ENCODE results near the gene PALM2AKAP2.

PALM2AKAP2 gene

GRCh38 chr9:109739760-109740159, 40.2 kb upstream of the PALM2AKAP2 start:
- no peak overlapping the region for H3K4me3 ChIP-seq (ENCODE audit: control insufficient read depth, low read depth, low read length)
- DNase-seq (ENCODE audit: low read depth): no peak
- no peak for TF ChIP-seq CTCF (IDR thresholded peaks at IDR 0.05; ENCODE audit: control insufficient read depth, insufficient read depth, low read depth, low read length, missing control alignments)

GRCh38 chr9:109742776-109743348, 37.1 kb upstream of the PALM2AKAP2 start:
- TF ChIP-seq CTCF (IDR thresholded peaks at IDR 0.05; ENCODE audit: control insufficient read depth, insufficient read depth, low read depth, low read length, missing control alignments): no peak
- no peak overlapping the region for H3K4me3 ChIP-seq (ENCODE audit: control insufficient read depth, low read depth, low read length)
- no peak for DNase-seq (ENCODE audit: low read depth)

GRCh38 chr9:109743696-109744095, 36.3 kb upstream of the PALM2AKAP2 start:
- no peak overlapping the region for H3K4me3 ChIP-seq (ENCODE audit: control insufficient read depth, low read depth, low read length)
- DNase-seq (ENCODE audit: low read depth): no peak
- no peak for TF ChIP-seq CTCF (IDR thresholded peaks at IDR 0.05; ENCODE audit: control insufficient read depth, insufficient read depth, low read depth, low read length, missing control alignments)

- H3K4me3 ChIP-seq (ENCODE audit: control insufficient read depth, low read depth, low read length): no peak overlapping the region
- no peak for DNase-seq (ENCODE audit: low read depth)
- TF ChIP-seq CTCF (IDR thresholded peaks at IDR 0.05; ENCODE audit: control insufficient read depth, insufficient read depth, low read depth, low read length, missing control alignments): no peak
Measured at GRCh38 chr9:109745335-109746283, 34.4 kb upstream of the PALM2AKAP2 start.

- H3K4me3 ChIP-seq (ENCODE audit: control insufficient read depth, low read depth, low read length): no peak overlapping the region
- no peak for TF ChIP-seq CTCF (IDR thresholded peaks at IDR 0.05; ENCODE audit: control insufficient read depth, insufficient read depth, low read depth, low read length, missing control alignments)
- DNase-seq (ENCODE audit: low read depth): no peak
Measured at GRCh38 chr9:109751253-109751652, 28.7 kb upstream of the PALM2AKAP2 start.

- H3K4me3 ChIP-seq (ENCODE audit: control insufficient read depth, low read depth, low read length): no peak overlapping the region
- no peak for TF ChIP-seq CTCF (IDR thresholded peaks at IDR 0.05; ENCODE audit: control insufficient read depth, insufficient read depth, low read depth, low read length, missing control alignments)
- no peak for DNase-seq (ENCODE audit: low read depth)
Measured at GRCh38 chr9:109753308-109753707, 26.7 kb upstream of the PALM2AKAP2 start.

All from AG09309 (cell line).